Central memory CD4-positive, alpha-beta T cell (primary cell): ENCODE data around the gene GOLT1A.
A peak's percentile ranks its signal among the peaks of the same experiment; 100 is the strongest.

Source experiments
- DNase-seq: peaks from one replicate; pipeline ENCODE4 v3.0.0; 2022

GOLT1A gene

DNA sequence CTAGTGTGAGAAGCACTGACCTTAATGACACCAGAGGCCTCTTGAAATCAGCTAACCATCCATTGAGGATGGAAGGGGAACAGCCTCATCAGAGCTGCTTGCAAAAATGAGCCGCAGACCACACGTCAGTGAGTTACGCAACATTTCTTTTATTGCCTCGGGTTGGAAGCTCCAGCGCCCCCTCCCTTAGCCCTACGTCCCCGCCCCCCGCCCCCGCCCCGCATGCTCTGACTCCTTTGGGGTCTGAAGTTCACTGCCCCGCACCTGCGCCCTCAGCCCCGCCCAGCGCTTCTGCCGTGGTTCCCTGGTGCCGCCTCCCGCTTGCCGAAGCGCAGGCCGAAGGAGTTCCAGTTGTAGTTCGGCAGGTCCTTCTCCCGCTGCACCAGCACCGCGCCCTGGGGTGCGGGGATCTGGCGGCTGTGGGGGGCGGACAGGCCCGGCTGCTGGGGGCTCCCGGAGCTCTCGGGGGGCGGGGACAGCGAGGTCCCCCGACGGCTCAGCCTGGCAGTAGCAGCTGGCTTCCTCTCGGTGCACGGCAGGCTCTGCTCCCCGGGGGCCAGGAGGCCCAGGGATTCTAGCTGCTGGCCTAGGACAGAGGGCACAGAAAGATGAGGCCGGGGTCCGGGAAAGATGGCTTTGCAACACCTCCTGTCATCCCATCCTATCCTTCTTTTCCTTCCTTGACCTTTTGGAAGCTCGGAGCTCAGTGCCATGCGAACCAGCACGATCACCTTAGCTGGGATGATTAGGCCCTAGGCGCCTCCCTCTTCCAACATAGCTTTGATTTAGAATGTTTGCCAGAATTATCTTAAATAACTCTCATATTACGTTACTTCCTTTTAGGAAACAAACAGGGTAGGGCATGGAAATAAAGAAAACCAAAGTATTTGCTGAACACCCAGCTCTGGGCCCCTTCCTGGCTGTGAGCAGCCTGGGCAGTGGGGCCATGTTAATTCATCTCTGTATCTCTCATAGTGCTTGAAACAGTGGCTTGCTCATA, 23.3 kb downstream of the GOLT1A start:
- no peak for DNase-seq

DNA sequence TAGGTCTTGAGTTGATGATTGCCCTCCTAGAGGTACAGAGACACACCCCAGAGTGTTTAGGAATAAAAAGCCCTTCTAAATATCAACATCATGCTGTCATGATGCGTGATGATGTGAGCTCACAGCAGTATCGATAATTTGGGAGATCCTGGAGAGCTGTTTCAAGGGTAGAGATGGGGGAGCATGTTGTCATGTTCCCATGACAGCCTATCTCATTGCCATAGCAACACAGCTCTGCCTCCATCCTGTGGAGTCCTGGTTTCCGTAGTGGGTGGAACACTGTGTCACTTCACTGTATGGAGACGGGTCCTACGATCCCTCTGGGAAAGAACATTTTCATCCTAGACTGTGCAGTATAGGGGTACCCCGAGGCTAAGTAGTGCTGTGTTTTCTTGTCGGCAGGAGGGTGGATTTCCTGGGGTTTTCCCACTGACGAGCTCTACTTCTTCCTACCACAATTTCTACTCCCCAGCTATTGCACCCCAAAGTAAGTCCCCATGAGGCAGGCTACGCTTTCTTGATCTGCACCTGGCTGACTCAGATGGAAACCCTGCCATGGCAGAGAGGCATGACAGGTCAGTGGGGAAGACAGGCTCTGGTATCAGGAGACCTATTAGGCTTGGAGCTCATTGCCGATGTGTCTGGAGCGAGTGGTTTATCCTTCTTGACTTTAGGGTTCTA, 24.7 kb downstream of the GOLT1A start:
- DNase-seq: no peak

DNA sequence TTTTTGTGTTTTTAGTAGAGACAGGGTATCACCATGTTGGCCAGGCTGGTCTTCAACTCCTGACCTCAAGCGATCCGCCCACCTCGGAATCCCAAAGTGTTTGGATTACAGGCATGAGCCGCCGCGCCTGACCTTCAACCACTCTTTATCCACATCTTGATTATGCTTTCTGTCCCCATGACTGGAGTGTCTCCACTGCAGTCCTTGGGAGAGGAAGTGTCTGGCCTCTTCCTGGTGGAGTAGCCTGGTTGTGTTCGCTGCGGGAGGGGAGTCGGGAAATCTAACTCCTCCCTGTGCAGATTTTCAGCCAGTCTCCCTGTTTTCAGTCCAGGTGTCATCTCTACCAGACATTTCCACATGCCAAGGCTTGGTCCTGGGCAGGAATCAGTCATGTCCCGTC, 27.2 kb downstream of the GOLT1A start:
- DNase-seq: no peak

DNA sequence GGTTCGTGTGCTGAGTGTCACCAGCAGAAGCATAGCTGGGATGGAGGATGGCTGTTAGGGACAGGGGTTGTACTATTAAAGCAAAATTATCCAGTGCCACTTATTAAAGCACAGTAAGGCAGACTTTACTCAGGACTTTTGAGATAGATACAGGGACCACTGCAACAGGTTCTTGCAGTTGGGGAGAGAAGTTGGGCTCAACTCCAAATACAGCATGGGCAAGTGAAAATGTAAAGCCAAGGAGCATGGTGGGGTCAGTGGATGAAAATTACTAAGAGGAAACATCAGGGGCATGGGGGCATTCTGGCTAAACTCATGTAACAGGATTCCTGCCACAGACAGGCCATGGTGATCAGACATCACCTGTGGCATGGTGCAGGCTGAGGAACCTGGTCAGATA, 32.7 kb downstream of the GOLT1A start:
- DNase-seq: no peak

DNA sequence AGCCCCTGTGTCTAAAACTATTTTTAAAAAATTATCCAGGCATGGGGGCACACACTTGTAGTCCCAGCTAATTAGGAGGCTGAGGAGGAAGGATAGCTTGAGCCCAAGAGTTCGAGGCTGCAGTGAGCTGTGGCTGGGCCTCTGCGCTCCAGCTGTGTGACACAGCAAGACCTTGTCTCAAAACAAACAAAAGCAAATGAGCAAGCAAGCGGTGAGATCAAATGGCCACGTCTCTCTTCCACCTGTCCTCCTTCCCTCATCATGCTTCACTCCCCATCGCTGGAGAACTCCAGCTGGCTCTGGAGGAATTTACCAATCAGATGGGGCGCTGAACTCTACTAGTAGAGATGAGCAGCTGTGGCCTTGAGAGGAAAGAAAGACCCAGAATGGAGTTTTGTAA, 33.7 kb downstream of the GOLT1A start:
- no peak for DNase-seq

DNA sequence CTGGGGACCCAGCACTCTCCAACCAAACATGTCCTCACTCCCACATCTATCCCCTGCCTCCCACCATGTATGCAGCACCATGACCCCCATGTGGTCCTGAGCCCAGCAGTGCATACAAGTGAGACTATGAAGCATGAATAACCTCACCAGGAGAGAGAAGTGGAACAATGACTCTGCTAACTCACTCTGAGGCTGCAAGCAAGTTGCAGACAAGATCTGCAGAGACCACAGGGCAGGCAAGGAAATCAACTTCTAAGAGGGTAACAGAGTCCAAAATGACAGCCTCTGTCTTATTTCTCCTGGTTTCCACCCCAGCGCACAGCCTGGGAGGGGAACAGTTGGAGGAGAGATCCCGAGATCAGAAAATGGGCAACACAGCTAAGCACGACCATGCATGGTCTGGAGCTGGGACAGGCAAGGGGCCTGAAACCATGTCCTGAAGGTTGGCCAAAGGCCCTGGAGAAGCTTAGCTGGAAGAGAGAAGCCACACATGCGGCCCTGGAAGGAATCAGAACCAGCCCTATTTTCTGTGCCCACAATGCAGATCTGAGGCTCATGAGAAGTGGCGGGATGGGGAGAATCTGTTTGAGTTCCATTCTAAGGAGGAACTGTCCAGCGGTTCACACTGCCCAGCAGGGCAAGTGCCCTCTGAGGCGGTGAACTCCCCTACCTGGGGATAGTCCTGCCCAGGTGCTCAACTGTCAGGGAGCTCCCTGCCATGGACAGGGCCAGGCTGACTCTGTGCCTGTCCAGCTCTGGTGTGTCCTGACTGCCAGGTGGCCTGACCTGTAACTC, 35.1 kb downstream of the GOLT1A start:
- DNase-seq: no peak

DNA sequence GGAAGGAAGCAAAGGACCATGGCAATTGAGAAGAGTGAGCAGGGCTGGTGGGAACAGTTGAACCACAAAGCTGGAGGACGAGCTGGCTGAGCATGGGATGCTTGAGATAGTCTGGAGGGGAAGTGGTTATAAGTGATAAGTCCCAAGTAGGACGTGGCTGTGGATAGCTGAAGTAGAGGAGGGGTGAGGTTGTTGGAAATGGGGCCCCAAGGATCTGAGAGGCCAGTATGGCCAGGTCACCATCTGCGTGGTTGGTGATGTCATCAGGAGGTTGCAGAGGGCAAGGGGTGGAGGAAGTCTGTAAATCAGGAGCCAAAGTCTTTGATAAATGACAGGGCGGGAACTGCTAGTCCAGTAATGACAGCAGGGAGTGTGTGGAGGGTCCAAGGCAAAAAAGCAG, 36.7 kb downstream of the GOLT1A start:
- DNase-seq: no peak

DNA sequence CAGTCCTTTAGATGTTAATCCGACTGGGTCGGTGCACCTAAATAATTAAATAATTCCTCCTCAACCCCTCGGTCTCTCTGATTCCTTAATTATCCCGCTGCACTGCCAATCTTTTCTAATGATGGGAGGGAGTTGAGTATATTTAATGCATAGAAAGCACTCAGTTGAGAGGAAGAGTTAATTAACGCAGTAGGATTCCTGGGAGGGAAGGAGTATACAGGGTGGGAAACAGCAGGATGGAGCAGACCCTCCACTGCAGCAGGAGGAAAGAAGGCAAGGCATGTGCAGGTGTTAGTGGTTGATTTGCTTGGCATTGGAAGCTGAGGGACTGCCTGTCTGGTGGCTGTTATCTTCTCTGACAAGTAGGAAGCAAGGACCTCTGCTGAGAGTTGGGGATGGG, 37.7 kb downstream of the GOLT1A start:
- no peak for DNase-seq

DNA sequence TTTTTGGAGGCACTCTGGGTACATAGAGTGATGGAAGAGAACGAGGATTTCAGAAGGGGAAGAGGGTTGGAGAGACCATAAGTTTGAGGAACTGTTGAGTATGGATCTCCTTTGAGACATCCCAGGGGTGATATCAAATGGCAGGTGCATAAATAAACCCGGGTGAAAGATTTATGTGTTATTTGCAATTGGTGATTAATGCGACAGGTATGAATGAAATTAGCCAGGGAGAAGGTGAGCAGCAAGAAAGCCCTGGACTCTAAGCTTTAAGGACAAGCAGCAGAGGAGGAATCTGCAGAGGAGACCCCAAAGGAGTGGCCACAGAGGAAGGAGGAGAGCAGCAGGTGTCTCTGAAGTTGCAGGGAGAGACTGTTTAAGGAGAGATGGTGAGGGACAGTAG, 38.8 kb downstream of the GOLT1A start:
- no peak for DNase-seq

DNA sequence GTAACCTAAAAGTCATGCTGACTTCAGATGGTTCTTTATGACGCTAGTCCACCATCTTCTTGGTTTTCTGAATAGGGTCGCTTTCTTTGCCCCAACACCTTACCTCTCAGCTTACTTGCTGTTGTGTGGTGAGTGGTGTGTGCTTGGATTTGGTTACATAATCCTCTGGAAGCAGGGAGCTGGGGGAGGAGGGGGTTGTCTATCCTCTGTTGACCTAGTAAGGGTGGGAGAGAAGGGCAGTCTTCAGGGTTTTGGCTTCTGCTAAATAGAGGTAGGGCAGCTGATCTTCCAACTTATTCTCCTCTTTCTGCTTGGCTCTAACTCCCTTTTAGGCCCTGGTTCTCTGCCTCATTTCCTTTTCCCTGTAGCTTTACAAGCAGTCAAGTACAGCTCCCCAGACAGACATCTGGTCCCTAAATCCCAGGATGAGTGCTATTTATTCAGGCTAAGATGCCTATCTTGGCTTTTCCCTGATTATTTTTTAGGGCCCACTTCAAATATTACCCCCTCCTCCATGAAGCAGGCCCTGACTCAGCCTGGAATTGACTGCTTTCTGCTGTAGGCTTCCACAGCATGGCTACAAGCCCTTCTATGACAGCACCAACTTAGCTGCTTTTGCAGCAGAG, 41.3 kb downstream of the GOLT1A start:
- no peak for DNase-seq

DNA sequence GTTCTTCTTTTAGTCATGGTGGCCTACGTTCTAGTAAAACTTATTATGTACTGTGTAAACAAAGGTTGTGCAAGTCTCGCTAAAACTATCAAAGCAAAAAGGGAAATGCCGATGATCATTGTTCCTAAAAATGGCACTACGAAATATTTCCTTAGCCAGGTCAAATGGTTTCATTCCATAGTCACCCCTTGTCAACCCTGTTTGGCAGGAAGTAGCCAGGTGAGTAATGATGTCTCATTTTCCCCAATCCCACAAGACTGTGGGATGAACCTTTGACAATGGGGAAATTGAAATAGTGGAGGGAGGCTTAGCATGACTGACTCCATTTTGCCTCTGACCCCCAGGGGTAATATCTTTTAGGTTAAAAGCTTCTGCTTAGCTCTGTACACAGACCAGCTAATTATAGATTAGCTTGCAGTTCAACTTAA, 42.0 kb downstream of the GOLT1A start:
- no peak for DNase-seq

DNA sequence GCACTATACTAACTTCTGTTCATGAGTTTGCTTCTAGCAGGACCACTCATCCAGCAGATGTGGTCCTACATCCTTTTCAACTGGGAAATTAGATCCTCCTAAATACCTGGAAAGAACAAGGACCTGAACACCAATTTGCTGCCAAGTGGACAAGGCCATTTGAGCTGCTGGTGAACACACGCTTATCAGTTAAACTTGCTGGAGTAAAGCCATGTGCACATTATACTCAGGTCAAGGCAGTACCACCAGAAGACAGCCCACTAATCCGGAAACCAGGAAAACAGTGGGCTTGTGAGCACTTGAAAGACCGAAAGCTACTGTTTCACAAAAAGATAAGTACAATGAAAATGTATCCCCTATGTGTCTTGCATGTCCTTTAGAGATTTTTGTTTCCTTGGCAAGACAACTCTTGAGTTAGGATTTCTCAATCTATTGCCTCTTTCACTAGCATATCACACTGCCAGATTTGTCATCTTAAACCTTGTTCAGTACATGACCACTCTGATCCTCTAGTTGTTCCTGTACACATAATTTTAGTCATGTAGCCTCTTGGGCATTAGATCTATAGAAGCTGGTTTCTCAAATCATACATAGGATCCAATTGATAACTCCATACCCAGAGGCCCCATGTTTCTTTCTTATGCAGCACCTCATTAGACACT, 43.2 kb downstream of the GOLT1A start:
- DNase-seq: no peak

DNA sequence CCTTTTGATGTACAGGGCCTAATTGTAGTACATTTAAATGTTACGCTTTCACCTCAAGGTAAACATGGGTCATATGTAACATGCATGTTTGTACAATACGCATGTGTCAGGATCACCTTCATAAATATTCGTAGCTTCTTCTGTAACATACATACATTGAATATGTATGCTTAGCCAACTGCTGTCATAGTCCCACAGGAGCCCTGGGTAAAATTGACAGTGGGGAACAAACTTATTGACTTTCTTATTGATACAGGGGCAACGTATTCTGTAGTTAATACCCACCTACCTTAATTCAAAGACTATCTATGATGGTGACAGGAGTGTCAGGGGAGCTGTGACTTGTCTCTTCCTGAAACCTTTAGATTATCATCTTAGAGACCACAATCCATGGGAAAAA, 43.9 kb downstream of the GOLT1A start:
- no peak for DNase-seq

DNA sequence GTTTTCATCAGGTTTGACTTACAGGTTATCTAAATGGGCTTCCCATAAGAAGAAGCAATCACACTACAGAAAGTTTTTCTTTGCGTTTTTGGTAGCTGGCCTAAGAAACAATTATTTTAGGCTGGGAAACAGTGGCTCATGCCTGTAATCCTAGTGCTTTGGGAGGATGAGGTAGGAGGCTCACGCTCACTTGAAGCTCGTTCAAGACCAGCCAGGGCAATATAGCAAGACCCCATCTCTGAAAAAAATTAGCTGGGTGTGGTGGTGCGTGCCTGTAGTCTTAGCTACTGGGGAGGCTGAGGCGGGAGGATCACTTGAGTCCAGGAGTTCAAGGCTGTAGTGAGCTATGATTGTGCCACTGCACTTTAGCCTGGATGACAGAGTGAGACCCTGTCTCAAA, 46.1 kb downstream of the GOLT1A start:
- no peak for DNase-seq

DNA sequence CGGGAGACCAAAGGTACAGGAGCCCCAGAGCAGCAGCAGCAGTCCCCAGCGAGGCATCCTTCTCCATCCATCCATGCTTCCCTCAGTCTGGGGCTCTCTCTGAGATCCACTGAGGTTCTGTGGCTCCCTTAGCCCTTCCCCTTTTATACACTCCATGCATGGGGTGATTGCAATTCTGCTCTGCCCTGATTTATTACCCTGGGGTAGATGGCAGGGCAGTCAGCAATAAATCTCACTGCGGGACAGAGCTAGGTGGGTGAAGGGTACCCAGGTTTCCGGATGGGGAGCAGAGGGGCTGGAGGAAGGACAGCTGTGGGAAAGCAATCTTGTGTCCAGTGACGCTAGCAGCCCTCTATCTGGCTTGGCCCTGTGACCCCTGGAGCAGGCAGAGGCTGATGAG, 47.6 kb downstream of the GOLT1A start, which contains the start of gene REN:
Gene REN (minus strand): TSS at position 119 of the 400 bp plus-strand sequence. CDS start 44 bp downstream, at position 75.
- DNase-seq: no peak

DNA sequence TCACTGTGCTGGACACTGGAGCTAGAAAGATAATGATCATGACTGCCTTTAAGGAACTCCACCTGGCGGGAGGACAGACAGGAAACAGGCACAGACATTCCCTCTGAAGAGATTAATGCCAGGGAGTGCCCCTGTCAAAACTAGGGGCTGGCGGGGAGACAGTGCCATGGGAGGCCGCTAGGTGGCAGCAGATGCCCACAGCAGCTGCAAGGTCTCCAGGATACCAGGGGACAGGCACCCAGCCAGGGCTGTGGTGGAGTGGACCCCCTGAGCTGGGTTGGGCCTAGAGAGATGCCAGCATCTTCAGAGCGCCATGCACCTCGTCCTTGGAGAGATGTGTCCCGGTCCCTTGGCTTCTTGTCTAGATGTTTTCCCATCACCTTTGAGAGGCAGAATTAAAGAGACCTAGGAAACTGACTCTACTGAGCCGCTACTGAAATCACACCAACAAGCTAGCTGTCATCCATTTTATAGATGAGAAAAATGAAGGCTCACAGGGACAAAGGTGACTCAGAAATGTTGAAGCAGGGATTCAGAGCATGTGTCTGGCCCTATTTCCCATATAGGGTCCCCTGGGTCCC, 51.2 kb downstream of the GOLT1A start:
- peak; percentile 64 for DNase-seq

DNA sequence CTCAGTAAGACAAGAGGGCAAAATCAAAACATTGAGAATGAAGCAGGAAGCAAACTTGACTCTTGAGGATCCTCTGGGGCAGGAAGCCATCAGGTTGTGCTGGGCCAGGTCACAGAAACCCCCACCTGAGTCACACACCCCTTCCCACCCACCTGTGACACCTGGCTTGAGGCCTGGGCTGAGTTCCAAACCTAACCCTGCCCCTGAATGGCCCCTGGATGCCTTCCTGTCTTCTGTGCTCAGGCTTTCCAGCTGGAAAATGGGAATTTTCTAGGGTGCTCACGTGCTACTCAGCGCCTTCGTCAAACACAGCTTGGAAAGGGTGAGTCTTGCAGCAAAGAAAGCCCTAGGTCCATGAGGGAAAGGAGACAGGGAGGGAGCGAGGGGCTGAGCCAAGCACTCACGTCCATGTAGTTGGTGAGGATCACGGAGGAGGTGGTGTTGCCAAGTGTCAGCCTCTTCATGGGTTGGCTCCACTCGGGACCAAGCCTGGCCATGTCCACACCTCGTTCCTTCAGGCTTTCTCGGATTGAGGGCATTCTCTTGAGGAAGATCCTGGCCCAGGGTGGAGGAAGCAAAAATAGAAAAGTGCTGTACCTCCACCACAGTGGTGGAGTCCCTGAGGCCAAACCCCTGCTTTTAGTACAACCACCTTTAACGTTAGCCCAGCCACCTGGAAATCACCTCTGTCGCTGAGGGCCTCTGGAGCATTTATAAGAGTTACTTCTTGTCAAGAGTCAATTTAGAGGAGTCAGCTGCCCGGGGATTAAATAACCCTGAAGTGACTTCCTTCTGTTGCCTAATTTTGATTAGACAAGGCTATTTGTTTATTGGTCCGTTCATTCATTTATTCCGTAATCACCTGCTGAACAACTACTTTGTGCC, 51.9 kb downstream of the GOLT1A start:
- no peak for DNase-seq

DNA sequence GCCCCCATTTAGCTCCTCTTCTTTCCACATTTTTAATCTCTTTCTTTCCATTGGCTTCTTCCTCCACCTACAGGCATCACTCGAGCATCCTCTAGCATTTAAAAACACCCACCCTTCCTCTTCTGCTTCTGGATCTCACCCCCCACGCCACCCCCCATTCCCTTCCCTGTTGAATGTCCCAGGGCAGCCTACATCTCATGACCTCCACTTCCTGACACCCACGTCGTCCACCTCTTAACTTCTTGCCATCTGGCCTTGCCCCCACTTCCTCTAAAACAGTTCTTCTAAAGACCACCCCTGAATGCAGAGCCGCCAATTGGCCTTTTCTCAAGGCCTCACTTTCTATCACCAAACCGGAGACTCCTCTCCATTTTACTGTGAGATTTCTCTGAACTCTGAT, 55.8 kb downstream of the GOLT1A start:
- DNase-seq: no peak

DNA sequence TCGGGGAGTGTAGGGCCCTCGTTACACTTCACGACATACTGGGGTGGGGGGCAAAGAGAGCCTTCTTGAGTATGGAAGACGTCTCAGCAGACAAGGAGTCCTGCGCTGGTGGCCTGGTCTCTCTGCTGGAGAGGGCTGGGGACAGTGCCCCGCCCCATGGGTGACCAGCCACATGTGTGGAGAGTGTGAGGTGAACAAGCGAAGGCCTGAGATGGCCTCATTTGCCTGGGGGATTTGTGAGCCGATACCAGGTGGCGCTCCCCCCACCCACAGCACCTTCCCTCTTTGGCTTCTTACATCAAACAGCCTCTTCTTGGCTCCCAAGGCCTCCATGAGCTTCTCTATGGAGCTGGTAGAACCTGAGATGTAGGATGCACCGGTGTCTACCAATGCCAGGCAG, 57.9 kb downstream of the GOLT1A start:
- no peak for DNase-seq

DNA sequence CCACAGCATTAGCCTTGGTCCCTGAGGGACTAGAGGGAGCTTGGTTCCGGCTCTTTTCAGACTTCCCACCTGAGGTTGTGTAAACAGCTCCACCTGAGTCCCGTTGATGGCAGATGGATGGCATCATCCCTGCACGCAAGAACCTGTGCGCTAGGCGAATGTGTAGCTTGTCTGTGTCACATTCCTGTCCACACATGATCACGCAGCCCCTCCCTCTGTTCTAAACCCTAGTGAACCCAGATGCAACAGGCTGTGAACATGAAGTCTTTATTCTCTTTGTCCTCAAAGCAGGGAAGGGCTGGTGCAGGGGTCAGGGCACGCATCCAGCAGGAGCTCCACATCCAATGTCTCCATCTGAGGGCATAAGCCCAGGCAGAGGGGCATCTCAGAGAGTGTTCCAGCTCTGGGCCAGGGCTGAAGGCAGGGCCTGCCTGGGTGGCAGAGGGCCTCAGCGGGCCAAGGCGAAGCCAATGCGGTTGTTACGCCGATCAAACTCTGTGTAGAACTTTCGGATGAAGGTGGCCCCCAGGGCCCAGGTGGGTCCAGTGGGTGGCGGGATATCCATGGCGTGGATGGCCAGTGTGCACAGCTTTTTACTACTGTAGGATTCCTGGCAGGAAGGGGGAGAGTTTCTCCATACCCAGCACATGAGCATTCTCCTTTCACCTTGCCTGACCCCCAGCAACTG, 59.1 kb downstream of the GOLT1A start:
- no peak for DNase-seq
